ENCODE data around the gene NR2E1.

GRCh38 chr6:108187519-108187918, 21.7 kb downstream of the NR2E1 start:
- no peak for TF ChIP-seq CTCF (tag by site-specific recombination; IDR thresholded peaks at IDR 0.05)
- TF ChIP-seq ZNF549 (tag by site-specific recombination; IDR thresholded peaks at IDR 0.05) = no peak

Measured in HEK293 (cell line).